Upper lobe of left lung (tissue), 6 donors: ENCODE measurements around the gene GMPPB. TPM values are rescaled to one million over a fixed set of nuclear protein-coding genes. Genes with fewer than 3 reads are reported as not detected.

ENCODE experiments used
- ATAC-seq, 2 donors: fragments of 200-7000 bp; cut with Tn5 transposase; one replicate each; pipeline ENCODE4 v1.9.1; 2022; ENCODE audit warnings: mild to moderate bottlenecking in 2 of 2, moderate library complexity in 2 of 2; ENCODE audit not compliant: low FRiP score in 2 of 2
- DNase-seq, 2 donors: peaks; one replicate each; pipeline ENCODE4 v3.0.0-alpha.2; 2019 to 2020
- H3K27ac ChIP-seq, 4 donors: fragments of 200-600 bp; sonication (generic); one replicate each; pipeline ENCODE4 v1.5.1; 2016 to 2019
- H3K27me3 ChIP-seq, 4 donors: fragments of 200-600 bp; sonication (generic); one replicate each; pipeline ENCODE4 v1.5.1; 2017 to 2019
- H3K36me3 ChIP-seq, 4 donors: fragments of 200-600 bp; sonication (generic); one replicate each; pipeline ENCODE4 v1.5.1; 2016 to 2019
- H3K4me1 ChIP-seq, 4 donors: fragments of 200-600 bp; sonication (generic); one replicate each; pipeline ENCODE4 v1.5.1; 2018 to 2019
- H3K4me3 ChIP-seq, 4 donors: fragments of 200-600 bp; sonication (generic); one replicate each; pipeline ENCODE4 v1.5.1; 2017 to 2019; ENCODE audit warnings: mild to moderate bottlenecking in 2 of 4, moderate library complexity in 1 of 4
- H3K9me3 ChIP-seq, 4 donors: fragments of 200-600 bp; sonication (generic); one replicate each; pipeline ENCODE4 v1.5.1; 2018 to 2019
- CTCF ChIP-seq, 6 experiments: fragments of 450-650 bp in 4 of 6; fragments of 200-600 bp in 2 of 6; sonication (generic) in 2 of 6; IDR thresholded peaks; one replicate each; pipeline ENCODE4 v1.5.1; 2016 to 2019; ENCODE audit warnings: antibody characterized with exemption in 6 of 6
- EP300 ChIP-seq, 4 donors: sonication (generic); formaldehyde crosslinking; IDR thresholded peaks; one replicate each; pipeline ENCODE4 v1.5.1; 2017; ENCODE audit warnings: antibody characterized with exemption in 4 of 4, control low read depth in 2 of 4
- POLR2A ChIP-seq, 4 donors: fragments of 450-650 bp; IDR thresholded peaks; one replicate each; pipeline ENCODE4 v1.5.1; 2016 to 2017; ENCODE audit warnings: antibody characterized with exemption in 4 of 4, mild to moderate bottlenecking in 2 of 4
- POLR2AphosphoS5 ChIP-seq, 2 donors: sonication (generic); formaldehyde crosslinking; IDR thresholded peaks; one replicate each; pipeline ENCODE4 v1.5.1; 2017; ENCODE audit warnings: antibody characterized with exemption in 2 of 2
- WGBS, 2 donors: methylation state at CpG; one replicate each; pipeline ENCODE4 v1.1.5; 2017 to 2018; 5-methylcytosine and 5-hydroxymethylcytosine counted together
- total RNA-seq, 6 donors: library from RNA; depleted of rRNA in 4 of 6; stranded (reverse); fragments of >200 nt in 4 of 6; gene quantifications; one replicate each; pipeline versions ENCODE4 v1.1.0 to v1.2.1, GENCODE V29; 2016 to 2021
- donor health status: DM: no; HTN: no; CAD: no; lungs with moderate emphysema.
- donor health status: DM: no; HTN: yes; CAD: no; lungs with severe emphysema.

The GMPPB gene
- total RNA-seq, 6 donors from 2014 or later = 17.8 to 45.8 (median 41.3) TPM

GRCh38 chr3:49707113-49707480, 16.7 kb downstream of the GMPPB start:
- Histone ChIP-seq H3K27me3 (no peaks in the 10 kb centered on the region), H3K9me3 (no peaks in the 10 kb centered on the region), H3K4me3 (no peak overlapping the region), H3K27ac (no peak overlapping the region), H3K4me1 (peaks cover 0 to 12% (median 3%) of the 10 kb centered on the region in 4 donors), H3K36me3 (peaks cover 2 to 48% (median 34%) of the 10 kb centered on the region in 4 donors)
- DNase-seq (no peak), ATAC-seq (no peak)
- TF ChIP-seq CTCF (IDR thresholded peaks at IDR 0.05) (no peak), POLR2AphosphoS5 (IDR thresholded peaks at IDR 0.05) (no peak), POLR2A (IDR thresholded peaks at IDR 0.05) (no peak), EP300 (IDR thresholded peaks at IDR 0.05) (no peak)
- WGBS, 2 donors = 72 to 84% methylated on average over 4 of the region's 4 CpGs

- peaks cover 2 to 53% (median 34%) of the 10 kb centered on the region in 4 donors for H3K36me3 ChIP-seq
- ATAC-seq = no peak
- WGBS, 2 donors = 86 to 98% methylated on average over 4 to 8 of the region's 9 CpGs
- H3K27ac ChIP-seq = no peak overlapping the region
- H3K4me3 ChIP-seq = no peak overlapping the region
- TF ChIP-seq CTCF (IDR thresholded peaks at IDR 0.05) (no peak), EP300 (IDR thresholded peaks at IDR 0.05) (no peak), POLR2AphosphoS5 (IDR thresholded peaks at IDR 0.05) (no peak), POLR2A (IDR thresholded peaks at IDR 0.05) (no peak)
- peaks cover 0 to 12% (median 3%) of the 10 kb centered on the region in 4 donors for H3K4me1 ChIP-seq
- no peaks in the 10 kb centered on the region for H3K27me3 ChIP-seq
- DNase-seq = no peak
- H3K9me3 ChIP-seq = no peaks in the 10 kb centered on the region
Observed at GRCh38 chr3:49706456-49707112, 17.2 kb downstream of the GMPPB start.

DNA sequence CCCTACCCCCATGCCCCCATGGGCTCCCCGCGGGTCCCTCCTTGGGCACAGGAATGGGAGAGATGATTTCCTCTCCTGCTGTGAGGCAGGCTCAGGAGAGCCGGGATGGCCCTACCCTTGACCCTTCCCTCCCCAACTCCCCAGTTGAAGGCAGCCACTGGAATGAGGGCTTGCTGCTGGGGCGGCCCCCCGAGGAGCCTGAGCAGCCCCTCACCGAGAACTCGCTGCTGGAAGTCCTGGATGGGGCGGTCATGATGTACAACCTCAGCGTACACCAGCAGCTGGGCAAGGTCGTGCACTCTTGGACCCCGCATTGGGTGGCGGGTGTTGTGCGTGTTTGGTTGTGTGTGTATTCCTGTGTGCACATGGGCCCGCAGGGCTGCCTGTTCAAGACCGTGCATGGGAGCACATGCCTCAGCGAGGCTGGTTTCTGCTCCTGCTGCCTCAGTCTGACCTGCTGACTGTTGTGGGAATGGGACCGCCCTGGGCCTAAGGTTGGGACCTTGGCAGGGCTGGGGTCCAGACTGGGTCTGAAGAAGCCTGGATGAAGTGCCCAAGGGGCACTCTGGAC, 18.3 kb downstream of the GMPPB start:
- WGBS, 2 donors = 93% methylated on average over 15 of the region's 17 CpGs; no CpG with 5 or more reads in 1 of the 2 donors
- Histone ChIP-seq H3K27ac (no peak overlapping the region), H3K9me3 (no peaks in the 10 kb centered on the region), H3K4me3 (no peak overlapping the region), H3K36me3 (peaks cover 2 to 60% (median 42%) of the 10 kb centered on the region in 4 donors), H3K27me3 (no peaks in the 10 kb centered on the region), H3K4me1 (peaks cover 0 to 12% (median 3%) of the 10 kb centered on the region in 4 donors)
- ATAC-seq (no peak), DNase-seq (no peak)
- no peak for TF ChIP-seq EP300 (IDR thresholded peaks at IDR 0.05)

DNA sequence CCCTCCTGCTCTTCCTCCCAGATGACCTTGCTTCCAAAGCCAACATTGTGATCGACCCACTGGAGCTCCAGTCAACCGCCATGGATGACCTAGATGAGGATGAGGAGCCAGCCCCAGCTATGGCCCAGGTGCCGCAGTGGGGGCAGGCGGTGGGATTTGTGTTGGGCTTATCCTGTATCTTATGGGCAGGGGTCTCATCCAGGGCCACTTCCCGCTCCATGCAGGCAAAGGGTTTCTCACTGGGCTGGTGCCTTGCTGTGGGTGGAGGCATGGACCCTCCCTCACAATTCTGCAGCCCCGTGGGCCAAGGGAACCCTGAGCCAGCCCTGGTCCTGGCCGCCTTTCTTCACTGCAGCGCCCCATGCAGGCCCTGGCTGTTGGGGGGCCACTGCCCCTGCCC, 19.1 kb downstream of the GMPPB start:
- Histone ChIP-seq H3K27me3 (no peaks in the 10 kb centered on the region), H3K27ac (no peak overlapping the region), H3K9me3 (no peaks in the 10 kb centered on the region), H3K36me3 (peaks cover 2 to 68% (median 48%) of the 10 kb centered on the region in 4 donors), H3K4me3 (no peak overlapping the region), H3K4me1 (peaks cover 0 to 12% (median 3%) of the 10 kb centered on the region in 4 donors)
- TF ChIP-seq POLR2A (IDR thresholded peaks at IDR 0.05) = no peak
- no peak for TF ChIP-seq CTCF (IDR thresholded peaks at IDR 0.05)
- no peak for TF ChIP-seq EP300 (IDR thresholded peaks at IDR 0.05)
- TF ChIP-seq POLR2AphosphoS5 (IDR thresholded peaks at IDR 0.05) = no peak
- DNase-seq (no peak), ATAC-seq (no peak)
- WGBS, 2 donors = 93 to 98% methylated on average over 3 to 8 of the region's 8 CpGs

GRCh38 chr3:49703956-49704355, 19.8 kb downstream of the GMPPB start:
- DNase-seq (no peak), ATAC-seq (no peak)
- H3K27ac ChIP-seq = peak overlapping the region in 3 of 4 donors; percentile 15 to 31 (median 17)
- peaks cover 2 to 73% (median 52%) of the 10 kb centered on the region in 4 donors for H3K36me3 ChIP-seq
- TF ChIP-seq POLR2AphosphoS5 (IDR thresholded peaks at IDR 0.05) (no peak), CTCF (IDR thresholded peaks at IDR 0.05) (no peak), EP300 (IDR thresholded peaks at IDR 0.05) (no peak), POLR2A (IDR thresholded peaks at IDR 0.05) (no peak)
- H3K4me1 ChIP-seq = peaks cover 0 to 12% (median 3%) of the 10 kb centered on the region in 4 donors
- H3K27me3 ChIP-seq = no peaks in the 10 kb centered on the region
- 80 to 81% methylated on average over 5 to 7 of the region's 7 CpGs for WGBS, 2 donors
- no peak overlapping the region for H3K4me3 ChIP-seq
- H3K9me3 ChIP-seq = no peaks in the 10 kb centered on the region
